ENCODE measurements around the gene TPP1. TPM values are rescaled to one million over a fixed set of nuclear protein-coding genes. Genes with fewer than 3 reads are reported as not detected.

The TPP1 gene
- total and polyA plus RNA-seq, 9 of the 15 experiments (the other 6 are each of a cell fraction or from before 2014, with no cell fraction given) = 7.5 to 75.8 (median 15.7) TPM

DNA sequence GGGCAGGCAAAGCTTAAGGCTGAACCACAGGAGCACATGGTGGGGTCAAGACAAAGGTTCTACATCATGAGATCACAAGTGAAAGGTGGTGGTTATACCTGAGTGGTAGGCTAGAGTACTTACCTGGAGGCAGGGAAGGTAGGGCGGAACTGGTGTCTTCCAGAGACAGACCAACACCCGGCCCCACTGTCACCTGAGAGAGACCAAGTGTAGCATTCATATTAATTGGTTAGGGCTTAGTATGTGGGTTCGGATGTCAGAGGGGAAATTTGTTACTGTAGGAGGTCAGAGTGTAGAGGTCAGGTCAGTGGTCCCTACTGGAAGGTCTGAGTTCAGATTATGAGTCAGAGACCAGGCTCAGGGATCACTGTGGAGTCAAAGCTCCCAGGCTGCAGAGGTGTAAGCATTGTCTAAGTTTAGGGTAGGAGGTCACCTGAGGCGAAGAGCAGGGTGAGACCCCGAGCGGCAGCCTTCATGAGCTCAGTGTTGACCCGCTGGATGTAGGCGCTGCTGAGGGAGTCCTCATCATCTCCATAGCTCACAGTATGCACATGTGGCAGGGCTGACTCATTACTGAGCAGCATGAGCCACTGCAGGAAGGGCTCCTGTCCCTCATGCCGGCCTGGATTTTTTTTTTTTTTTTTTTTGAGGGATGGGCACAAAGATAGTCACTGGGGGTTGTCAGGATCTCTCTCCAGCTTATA lies 3.2 kb downstream of the TPP1 start:
- Histone ChIP-seq H3K4me1 (replicated peaks in 1 of 2; ENCODE audit: control insufficient read depth in 2 of 2, insufficient read depth in 2 of 2, low read length in 2 of 2) (peaks cover 17 to 22% of the 10 kb centered on the region in 2 experiments), H4K20me1 (replicated peaks; ENCODE audit: control insufficient read depth, insufficient read depth, low read length) (no peaks in the 10 kb centered on the region), H3K79me2 (ENCODE audit: control insufficient read depth, insufficient read depth, low read length) (peaks cover 20% of the 10 kb centered on the region), H3K9me1 (ENCODE audit: control insufficient read depth, insufficient read depth, low read length) (no peaks in the 10 kb centered on the region), H3K36me3 (ENCODE audit: control insufficient read depth, insufficient read depth, low read length) (peaks cover 26% of the 10 kb centered on the region), H3K4me3 (no peak overlapping the region), H3K27ac (ENCODE audit: extremely low read depth, low read depth, low read length) (no peak overlapping the region), H3K9ac (ENCODE audit: insufficient read depth in 1 of 2, low read depth in 2 of 2, low read length in 2 of 2) (no peak overlapping the region), H3K9me3 (replicated peaks; ENCODE audit: control insufficient read depth, insufficient read depth, low read depth, low read length) (no peaks in the 10 kb centered on the region), H2AFZ (ENCODE audit: low read depth, low read length) (no peak overlapping the region), H3K4me2 (ENCODE audit: insufficient read depth, low read length) (no peak overlapping the region), H3K27me3 (ENCODE audit: control insufficient read depth in 2 of 2, insufficient read depth in 2 of 2, low read length in 2 of 2) (no peaks in the 10 kb centered on the region)
- CTCF ChIA-PET (ENCODE audit: low intra/inter-chr PET ratio) = no interaction called here
- BruUV-seq (replicated peaks) = no TSS peak
- intact Hi-C loops (cut with micrococcal nuclease) (loop anchor here (5.0 kb wide), 1 partner anchor 84 kb away; no protein-coding TSS in a partner anchor), in situ Hi-C loops (cut with MboI) (no loop called here)
- ATAC-seq (no peak), DNase-seq (ENCODE audit: extremely low read depth in 1 of 4, low spot score in 3 of 4) (no peak), FAIRE-seq (no peak)
- 75% methylated on average over 9 of the region's 9 CpGs for WGBS (ENCODE audit: insufficient coverage, low coverage, missing lambda C conversion rate)
- TF ChIP-seq BRF1 (IDR thresholded peaks at IDR 0.05; ENCODE audit: borderline replicate concordance, extremely low read depth, insufficient read length) (no peak), NR2C1 (IDR thresholded peaks at IDR 0.05) (no peak), NR2C1 (tag; IDR thresholded peaks at IDR 0.05) (peak; percentile 48; the same call in 1 of the 2 replicates)
- POLR2A ChIA-PET = interaction anchor here (0.8 to 1.1 kb wide), 2 partner anchors 9 to 85 kb away, joined by 4 to 6 read pairs; no protein-coding TSS in a partner anchor

DNA sequence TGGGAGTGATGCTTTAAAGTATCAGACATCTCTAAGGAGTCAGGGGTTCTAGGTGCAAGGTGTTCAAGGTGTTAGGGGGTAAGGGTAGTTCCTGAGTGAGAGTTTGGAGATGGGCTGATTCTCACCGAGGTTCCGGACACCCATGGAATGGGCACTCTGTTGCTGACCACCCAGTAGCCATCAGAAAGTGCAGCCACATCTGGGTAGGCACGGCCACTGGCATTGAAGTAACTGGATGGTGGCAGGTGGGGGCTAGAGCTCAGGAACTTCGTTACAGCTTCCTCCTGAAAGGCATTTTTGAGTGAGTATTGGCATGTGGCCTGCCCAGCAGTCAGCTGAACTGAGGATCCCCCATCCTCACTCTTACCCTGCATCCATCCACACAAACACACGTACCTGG lies 4.2 kb downstream of the TPP1 start:
- no peak overlapping the region for H3K9ac ChIP-seq (ENCODE audit: insufficient read depth in 1 of 2, low read depth in 2 of 2, low read length in 2 of 2)
- no peaks in the 10 kb centered on the region for H3K9me1 ChIP-seq (ENCODE audit: control insufficient read depth, insufficient read depth, low read length)
- no peak for ATAC-seq
- no peak overlapping the region for H3K4me3 ChIP-seq
- no peak overlapping the region for H3K4me2 ChIP-seq (ENCODE audit: insufficient read depth, low read length)
- ChIA-PET POLR2A (no interaction called here), CTCF (ENCODE audit: low intra/inter-chr PET ratio) (no interaction called here)
- FAIRE-seq = no peak
- H3K4me1 ChIP-seq (replicated peaks in 1 of 2; ENCODE audit: control insufficient read depth in 2 of 2, insufficient read depth in 2 of 2, low read length in 2 of 2) = peaks cover 21 to 29% of the 10 kb centered on the region in 2 experiments
- intact Hi-C loops (cut with micrococcal nuclease) = loop anchor here (5.0 kb wide), 1 partner anchor 83 kb away; no protein-coding TSS in a partner anchor
- WGBS (ENCODE audit: insufficient coverage, low coverage, missing lambda C conversion rate) = 75% methylated on average over 5 of the region's 5 CpGs
- peaks cover 36% of the 10 kb centered on the region for H3K36me3 ChIP-seq (ENCODE audit: control insufficient read depth, insufficient read depth, low read length)
- H3K27ac ChIP-seq (ENCODE audit: extremely low read depth, low read depth, low read length) = no peak overlapping the region
- no peaks in the 10 kb centered on the region for H4K20me1 ChIP-seq (replicated peaks; ENCODE audit: control insufficient read depth, insufficient read depth, low read length)
- H3K27me3 ChIP-seq (ENCODE audit: control insufficient read depth in 2 of 2, insufficient read depth in 2 of 2, low read length in 2 of 2) = no peaks in the 10 kb centered on the region
- DNase-seq (ENCODE audit: extremely low read depth in 1 of 4, low spot score in 3 of 4) = no peak
- no peaks in the 10 kb centered on the region for H3K9me3 ChIP-seq (replicated peaks; ENCODE audit: control insufficient read depth, insufficient read depth, low read depth, low read length)
- H3K79me2 ChIP-seq (ENCODE audit: control insufficient read depth, insufficient read depth, low read length) = peaks cover 29% of the 10 kb centered on the region
- no TSS peak for BruUV-seq (replicated peaks)
- in situ Hi-C loops (cut with MboI) = no loop called here
- no peak overlapping the region for H2AFZ ChIP-seq (ENCODE audit: low read depth, low read length)
- TF ChIP-seq POLR3A (IDR thresholded peaks at IDR 0.05; ENCODE audit: borderline replicate concordance, extremely low read depth, insufficient read depth, insufficient read length) (no peak), XRCC4 (IDR thresholded peaks at IDR 0.05; ENCODE audit: extremely low read depth, insufficient read depth, insufficient read length) (no peak), ZBTB12 (CRISPR knock-in tag; IDR thresholded peaks at IDR 0.05) (no peak), JUN (IDR thresholded peaks at IDR 0.05; ENCODE audit: borderline replicate concordance, low read depth, low read length) (no peak), JUN (CRISPR knock-in tag; IDR thresholded peaks at IDR 0.05; ENCODE audit: borderline replicate concordance) (no peak), DPF2 (IDR thresholded peaks at IDR 0.05) (no peak), THRAP3 (IDR thresholded peaks at IDR 0.05; ENCODE audit: borderline replicate concordance) (no peak), ATF1 (CRISPR knock-in tag; IDR thresholded peaks at IDR 0.05) (no peak), ATF1 (tag; IDR thresholded peaks at IDR 0.05) (no peak), ZEB2 (IDR thresholded peaks at IDR 0.05) (no peak), PURB (CRISPR knock-in tag; IDR thresholded peaks at IDR 0.05; ENCODE audit: low read depth) (no peak), ZBTB5 (IDR thresholded peaks at IDR 0.05) (no peak)

Data from K562 (cell line).